Measurements from ENCODE around the gene CDH13.

DNA sequence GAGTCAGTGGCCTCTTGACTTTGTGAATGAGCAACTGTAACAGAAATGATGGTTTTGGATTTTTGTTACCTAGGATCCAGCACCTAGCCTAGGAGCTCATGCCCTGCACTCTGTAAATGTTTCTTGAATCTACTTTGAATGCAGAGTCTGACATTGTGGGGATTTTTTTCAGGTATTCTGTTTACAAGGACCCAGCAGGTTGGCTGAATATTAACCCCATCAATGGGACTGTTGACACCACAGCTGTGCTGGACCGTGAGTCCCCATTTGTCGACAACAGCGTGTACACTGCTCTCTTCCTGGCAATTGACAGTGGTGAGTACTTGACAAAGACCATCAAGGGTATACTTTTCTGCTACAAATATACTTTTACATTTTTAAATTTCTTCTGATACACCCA, 1121.2 kb downstream of the CDH13 start:
- TF ChIP-seq, protein P1, sequence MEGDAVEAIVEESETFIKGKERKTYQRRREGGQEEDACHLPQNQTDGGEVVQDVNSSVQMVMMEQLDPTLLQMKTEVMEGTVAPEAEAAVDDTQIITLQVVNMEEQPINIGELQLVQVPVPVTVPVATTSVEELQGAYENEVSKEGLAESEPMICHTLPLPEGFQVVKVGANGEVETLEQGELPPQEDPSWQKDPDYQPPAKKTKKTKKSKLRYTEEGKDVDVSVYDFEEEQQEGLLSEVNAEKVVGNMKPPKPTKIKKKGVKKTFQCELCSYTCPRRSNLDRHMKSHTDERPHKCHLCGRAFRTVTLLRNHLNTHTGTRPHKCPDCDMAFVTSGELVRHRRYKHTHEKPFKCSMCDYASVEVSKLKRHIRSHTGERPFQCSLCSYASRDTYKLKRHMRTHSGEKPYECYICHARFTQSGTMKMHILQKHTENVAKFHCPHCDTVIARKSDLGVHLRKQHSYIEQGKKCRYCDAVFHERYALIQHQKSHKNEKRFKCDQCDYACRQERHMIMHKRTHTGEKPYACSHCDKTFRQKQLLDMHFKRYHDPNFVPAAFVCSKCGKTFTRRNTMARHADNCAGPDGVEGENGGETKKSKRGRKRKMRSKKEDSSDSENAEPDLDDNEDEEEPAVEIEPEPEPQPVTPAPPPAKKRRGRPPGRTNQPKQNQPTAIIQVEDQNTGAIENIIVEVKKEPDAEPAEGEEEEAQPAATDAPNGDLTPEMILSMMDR (IDR thresholded peaks at IDR 0.05): no peak
- no peak for TF ChIP-seq ZFX (IDR thresholded peaks at IDR 0.05; ENCODE audit: borderline replicate concordance)
